IMR-90 (cell line): Measurements from ENCODE around the gene ZNF48. TPM values are rescaled to one million over a fixed set of nuclear protein-coding genes. Genes with fewer than 3 reads are reported as not detected.
A peak's percentile ranks its signal among the peaks of the same experiment; 100 is the strongest.

Experiments
- ATAC-seq: fragments of 200-7000 bp; cut with Tn5 transposase; 2 replicates; pipeline ENCODE4 v1.9.1; 2020; ENCODE audit warnings: low read depth, mild to moderate bottlenecking, moderate library complexity
- BruUV-seq: library from RNA; stranded (reverse); fragments of 400-500 nt; replicated peaks from 2 replicates; lab custom pipeline; 2021; lab: Mats Ljungman, UMichigan
- CTCF ChIA-PET: fragments of 300-600 bp; formaldehyde crosslinking; extraction: SDS; loops from one replicate; lab custom pipeline; 2021; ENCODE audit warnings: antibody characterized with exemption; lab: Yijun Ruan, JAX
- POLR2A ChIA-PET: fragments of 300-600 bp; sonication (Branson Sonifier 250); formaldehyde crosslinking; loops from one replicate; lab custom pipeline; 2022; ENCODE audit warnings: antibody characterized with exemption; ENCODE audit not compliant: unreplicated experiment; lab: Charles Lee
- DNase-seq: peaks from one replicate; pipeline ENCODE4 v3.0.0; 2013
- H2AFZ ChIP-seq: replicated peaks from 2 replicates; pipeline ENCODE3; 2013; ENCODE audit warnings: low read length, mild to moderate bottlenecking; ENCODE audit not compliant: poor library complexity
- H2AK5ac ChIP-seq: 2 replicates; pipeline ENCODE4 v1.6.1; 2013; ENCODE audit warnings: low read depth, low read length, inconsistent platforms
- H2AK9ac ChIP-seq: replicated peaks from 2 replicates; pipeline ENCODE3; 2013; ENCODE audit warnings: mild to moderate bottlenecking, low read depth, low read length, moderate library complexity; ENCODE audit not compliant: poor library complexity
- H2BK120ac ChIP-seq: 2 replicates; pipeline ENCODE4 v1.6.1; 2013; ENCODE audit warnings: low read depth, low read length, inconsistent platforms
- H2BK15ac ChIP-seq: 3 replicates; pipeline ENCODE4 v1.6.1; 2013; ENCODE audit warnings: low read depth, low read length, inconsistent platforms
- H2BK20ac ChIP-seq: 2 replicates; pipeline ENCODE4 v1.6.1; 2013; ENCODE audit warnings: low read depth, mild to moderate bottlenecking, inconsistent platforms, low read length, moderate library complexity
- H2BK5ac ChIP-seq: 2 replicates; pipeline ENCODE4 v1.6.1; 2013; ENCODE audit warnings: mild to moderate bottlenecking, low read depth, low read length, inconsistent platforms; ENCODE audit not compliant: poor library complexity, severe bottlenecking
- H3K14ac ChIP-seq: replicated peaks from 2 replicates; pipeline ENCODE4 v1.6.1; 2013; ENCODE audit warnings: low read depth, low read length, inconsistent platforms
- H3K18ac ChIP-seq: 2 replicates; pipeline ENCODE4 v1.6.1; 2013; ENCODE audit warnings: low read depth, low read length, control low read depth
- H3K23ac ChIP-seq: 2 replicates; pipeline ENCODE4 v1.6.1; 2013; ENCODE audit warnings: low read depth, low read length, inconsistent platforms
- H3K27ac ChIP-seq: 2 replicates; pipeline ENCODE4 v1.5.1; 2013; ENCODE audit warnings: mild to moderate bottlenecking, control low read depth, low read length; ENCODE audit not compliant: insufficient read depth
- H3K27me3 ChIP-seq: 2 replicates; pipeline ENCODE4 v1.6.1; 2013; ENCODE audit warnings: low read length; ENCODE audit not compliant: control insufficient read depth, insufficient read depth
- H3K36me3 ChIP-seq: 2 replicates; pipeline ENCODE4 v1.6.1; 2013; ENCODE audit warnings: low read length, mixed read lengths; ENCODE audit not compliant: control insufficient read depth, insufficient read depth
- H3K4ac ChIP-seq: 2 replicates; pipeline ENCODE4 v1.6.1; 2013; ENCODE audit warnings: low read depth, low read length, inconsistent platforms
- H3K4me1 ChIP-seq: 2 replicates; pipeline ENCODE4 v1.6.1; 2013; ENCODE audit warnings: low read length, mixed read lengths; ENCODE audit not compliant: control insufficient read depth, insufficient read depth
- H3K4me2 ChIP-seq: 2 replicates; pipeline ENCODE4 v1.6.1; 2013; ENCODE audit warnings: low read depth, mild to moderate bottlenecking, control low read depth, low read length, moderate library complexity
- H3K4me3 ChIP-seq: 2 replicates; pipeline ENCODE4 v1.5.1; 2013; ENCODE audit warnings: low read depth, mild to moderate bottlenecking, control low read depth, low read length, moderate library complexity; ENCODE audit not compliant: insufficient read depth
- H3K56ac ChIP-seq: 2 replicates; pipeline ENCODE4 v1.6.1; 2013; ENCODE audit warnings: low read length, inconsistent platforms; ENCODE audit not compliant: insufficient read depth; ENCODE audit errors: extremely low read depth
- H3K79me1 ChIP-seq, 2 experiments: 2 replicates each; pipeline ENCODE4 v1.6.1; 2013; ENCODE audit warnings: low read length in 2 of 2, inconsistent platforms in 1 of 2, low read depth in 1 of 2
- H3K9ac ChIP-seq: 2 replicates; pipeline ENCODE4 v1.6.1; 2013; ENCODE audit warnings: low read depth, low read length, control low read depth
- H3K9me1 ChIP-seq: 2 replicates; pipeline ENCODE4 v1.6.1; 2013; ENCODE audit warnings: low read length, inconsistent platforms; ENCODE audit not compliant: insufficient read depth
- H3K9me3 ChIP-seq: 2 replicates; pipeline ENCODE4 v1.6.1; 2013; ENCODE audit warnings: low read length; ENCODE audit not compliant: control insufficient read depth, insufficient read depth
- H4K20me1 ChIP-seq: 2 replicates; pipeline ENCODE4 v1.6.1; 2013; ENCODE audit warnings: low read length, inconsistent platforms; ENCODE audit not compliant: insufficient read depth
- H4K5ac ChIP-seq: 2 replicates; pipeline ENCODE4 v1.6.1; 2013; ENCODE audit warnings: mild to moderate bottlenecking, low read depth, low read length, control low read depth
- H4K8ac ChIP-seq, 2 experiments: 2 replicates each; pipeline ENCODE4 v1.6.1; 2013; ENCODE audit warnings: low read depth in 2 of 2, low read length in 2 of 2, control low read depth in 1 of 2, inconsistent platforms in 1 of 2
- H4K91ac ChIP-seq: 2 replicates; pipeline ENCODE4 v1.6.1; 2013; ENCODE audit warnings: low read depth, low read length, inconsistent platforms; ENCODE audit not compliant: insufficient read depth
- BHLHE40 ChIP-seq: fragments of 150-350 bp; IDR thresholded peaks from 2 replicates; pipeline ENCODE4 v1.6.1; 2016; ENCODE audit warnings: mild to moderate bottlenecking, low read depth, low read length
- CEBPB ChIP-seq: IDR thresholded peaks from 2 replicates; pipeline ENCODE4 v1.6.1; 2012; ENCODE audit warnings: low read depth, low read length, improper control_type of control experiment
- ELK1 ChIP-seq: fragments of 150-350 bp; IDR thresholded peaks from 2 replicates; pipeline ENCODE4 v1.6.1; 2016; ENCODE audit warnings: low read depth, mild to moderate bottlenecking, low read length, moderate library complexity, borderline replicate concordance
- MXI1 ChIP-seq: IDR thresholded peaks from 2 replicates; pipeline ENCODE4 v1.6.1; 2012; ENCODE audit warnings: low read depth, mild to moderate bottlenecking, low read length, moderate library complexity, borderline replicate concordance
- NFE2L2 ChIP-seq: fragments of 150-350 bp; IDR thresholded peaks from 2 replicates; pipeline ENCODE4 v1.6.1; 2016; ENCODE audit warnings: low read depth, mild to moderate bottlenecking, low read length
- POLR2A ChIP-seq: IDR thresholded peaks from 2 replicates; pipeline ENCODE4 v1.6.1; 2012; ENCODE audit warnings: mild to moderate bottlenecking, low read depth, low read length
- RAD21 ChIP-seq: IDR thresholded peaks from 2 replicates; pipeline ENCODE4 v1.6.1; 2012; ENCODE audit warnings: low read length, improper control_type of control experiment
- RCOR1 ChIP-seq: IDR thresholded peaks from 2 replicates; pipeline ENCODE4 v1.6.1; 2012; ENCODE audit warnings: mild to moderate bottlenecking, low read length, improper control_type of control experiment; ENCODE audit not compliant: insufficient replicate concordance
- SMC3 ChIP-seq: fragments of 150-350 bp; IDR thresholded peaks from 2 replicates; pipeline ENCODE4 v1.6.1; 2016; ENCODE audit warnings: low read depth, mild to moderate bottlenecking, antibody characterized with exemption, low read length, moderate library complexity
- USF2 ChIP-seq: fragments of 150-350 bp; IDR thresholded peaks from 2 replicates; pipeline ENCODE4 v1.6.1; 2017; ENCODE audit warnings: mild to moderate bottlenecking, antibody characterized with exemption, low read length, low read depth
- WGBS, 2 experiments: methylation state at CpG; one replicate each; pipeline versions ENCODE4 v1.1.5 to v1.1.7; 2013; ENCODE audit warnings: missing lambda C conversion rate in 2 of 2; ENCODE audit not compliant: insufficient read length in 1 of 2; ENCODE audit errors: extremely low coverage in 2 of 2; 5-methylcytosine and 5-hydroxymethylcytosine counted together
- dilution Hi-C: fragments of 300-500 bp; cut with HindIII; formaldehyde crosslinking; loops from one replicate; pipeline ENCODE4 v1.14.3; 2018; ENCODE audit warnings: low sequenced_read_pairs; ENCODE audit not compliant: unreplicated experiment
- in situ Hi-C: fragments of 300-500 bp; cut with MboI; formaldehyde crosslinking; loops from 3 replicates; pipeline ENCODE4 v1.14.3; 2019; ENCODE audit warnings: low sequenced_read_pairs, inconsistent platforms, mixed read lengths
- intact Hi-C: fragments of 100-400 bp; cut with micrococcal nuclease; formaldehyde crosslinking; loops from 2 replicates; pipeline ENCODE4 v1.10.0; 2022
- polyA plus RNA-seq, 3 experiments: library from polyadenylated mRNA; depleted of rRNA; stranded (reverse); fragments of >200 nt; gene quantifications; 2 replicates each; pipeline ENCODE4 v1.2.3, GENCODE V29; 2012; ENCODE audit warnings: low replicate concordance in 1 of 3
- total RNA-seq: library from RNA; depleted of rRNA; stranded (reverse); fragments of >200 nt; gene quantifications from 2 replicates; pipeline ENCODE4 v1.2.3, GENCODE V29; 2012

ZNF48 gene
- total and polyA plus RNA-seq, 2 of the 4 experiments (the other 2 are of a cell fraction): 5.8 to 6.6 TPM

DNA sequence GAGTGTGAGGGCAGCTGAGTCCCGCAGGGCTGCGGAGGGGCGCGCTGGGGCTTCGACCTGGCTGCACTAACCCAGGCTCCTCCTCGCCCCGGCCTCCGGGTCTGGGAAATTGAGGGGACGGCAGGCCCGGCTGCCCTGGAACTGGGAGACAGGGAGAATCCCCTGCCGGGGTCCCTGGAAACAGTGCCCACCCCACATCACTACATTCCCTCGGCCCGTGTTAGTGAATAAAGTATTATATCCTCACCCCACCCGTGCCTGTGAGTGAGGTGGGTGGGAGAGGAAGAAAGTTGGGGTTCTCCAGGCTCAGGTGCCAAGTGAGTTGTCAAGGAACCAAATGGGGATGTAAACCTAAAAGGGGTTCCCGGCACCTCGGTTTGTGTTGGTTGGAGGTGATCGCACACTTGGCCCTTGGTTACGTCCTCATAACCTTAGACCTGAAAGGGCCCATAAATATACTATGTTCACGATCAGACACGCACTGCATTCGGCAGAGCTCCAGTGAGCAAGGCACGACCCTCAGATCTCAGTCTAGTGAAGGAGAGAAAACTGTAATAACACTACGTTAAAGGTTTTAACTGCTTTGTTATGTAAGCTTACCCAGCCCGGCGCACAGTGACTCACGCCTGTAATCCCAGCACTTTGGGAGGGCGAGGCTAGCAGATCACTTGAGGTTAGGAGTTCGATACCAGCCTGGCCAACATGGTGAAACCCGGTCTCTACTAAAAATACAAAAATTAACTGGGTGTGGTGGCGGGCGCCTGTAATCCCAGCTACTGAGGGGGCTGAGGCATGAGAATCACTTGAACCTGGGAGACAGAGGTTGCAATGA is 23.3 kb downstream of the ZNF48 start:
- Histone ChIP-seq H3K4me3 (peak overlapping the region; percentile 65), H2BK15ac (no peak overlapping the region), H3K4me1 (no peaks in the 10 kb centered on the region), H2BK120ac (no peak overlapping the region), H2BK5ac (no peak overlapping the region), H3K27me3 (no peaks in the 10 kb centered on the region), H3K4ac (no peak overlapping the region), H4K20me1 (peaks cover 9% of the 10 kb centered on the region), H2AK9ac (peak overlapping the region; percentile 60), H3K14ac (no peak overlapping the region), H3K79me1 (peaks cover 0 to 26% of the 10 kb centered on the region in 2 experiments; a peak in 2 of 4 replicates), H4K91ac (no peak overlapping the region), H3K9me3 (no peaks in the 10 kb centered on the region), H3K18ac (no peak overlapping the region), H3K4me2 (peak overlapping the region; percentile 68), H3K27ac (no peak overlapping the region), H3K36me3 (peaks cover 17% of the 10 kb centered on the region), H3K9me1 (peaks cover 6% of the 10 kb centered on the region; the same call in 1 of the 2 replicates), H3K9ac (no peak overlapping the region), H2AFZ (peak overlapping the region; percentile 95), H2AK5ac (no peak overlapping the region), H3K56ac (no peak overlapping the region), H3K23ac (no peak overlapping the region; the same call in 1 of the 2 replicates), H4K5ac (no peak overlapping the region), H2BK20ac (no peak overlapping the region), H4K8ac (no peak overlapping the region)
- DNase-seq: no peak
- CTCF ChIA-PET: interaction anchor here (0.8 to 1.0 kb wide), 3 partner anchors 9 to 210 kb away, joined by 3 to 4 read pairs (median 3); partner anchors contain the start of gene DCTPP1
- no TSS peak for BruUV-seq
- 100% methylated on average over 1 of the region's 31 CpGs; no CpG with 5 or more reads in 1 of the 2 experiments for WGBS, 2 experiments
- no peak for ATAC-seq
- TF ChIP-seq BHLHE40 (no peak), NFE2L2 (no peak), ELK1 (no peak), CEBPB (no peak), RAD21 (no peak), USF2 (no peak), POLR2A (no peak), SMC3 (no peak), MXI1 (no peak), RCOR1 (no peak)
- dilution Hi-C loops (no loop called here), intact Hi-C loops (no loop called here), in situ Hi-C loops (loop anchor here (25.0 kb wide), 1 partner anchor 231 kb away; the partner anchor contains the start of genes BOLA2B, CORO1A, SLX1A and SULT1A3)
- POLR2A ChIA-PET: no interaction called here
